MG63 (cell line): ENCODE measurements around the gene VAV3. TPM values are rescaled to one million over a fixed set of nuclear protein-coding genes. Genes with fewer than 3 reads are reported as not detected.

Experiments used
- DNase-seq: peaks from one replicate; pipeline ENCODE4 v3.0.0-alpha.2; 2020
- H3K27me3 ChIP-seq: fragments of 250-450 bp; sonication (Bioruptor Pico); 2 replicates; pipeline ENCODE4 v1.5.1; 2020; ENCODE audit warnings: mild to moderate bottlenecking, moderate library complexity
- H3K36me3 ChIP-seq: fragments of 250-450 bp; sonication (Bioruptor Pico); 2 replicates; pipeline ENCODE4 v1.5.1; 2020; ENCODE audit warnings: mild to moderate bottlenecking, moderate library complexity
- H3K4me3 ChIP-seq: fragments of 250-450 bp; sonication (Bioruptor Pico); 2 replicates; pipeline ENCODE4 v1.5.1; 2020; ENCODE audit warnings: mild to moderate bottlenecking, moderate library complexity
- H3K9me3 ChIP-seq: fragments of 250-450 bp; sonication (Bioruptor Pico); 2 replicates; pipeline ENCODE4 v1.5.1; 2020; ENCODE audit warnings: mild to moderate bottlenecking, moderate library complexity
- total RNA-seq: library from RNA; depleted of rRNA; stranded (reverse); fragments of >200 nt; shearing (Covaris generic); gene quantifications from 2 replicates; pipeline ENCODE4 v1.2.3, GENCODE V29; 2014; ENCODE audit warnings: low replicate concordance

The VAV3 gene
- total RNA-seq, 1 experiment from 2014 or later, result 0.30 TPM

- DNase-seq, result no peak
- H3K9me3 ChIP-seq, result no peaks in the 10 kb centered on the region; the same call in 1 of the 2 replicates
- no peak overlapping the region for H3K4me3 ChIP-seq
These were observed 15.3 kb downstream of the VAV3 start for GRCh38 chr1:107949467-107950253.

GRCh38 chr1:107946794-107947193, 18.2 kb downstream of the VAV3 start:
- no peak overlapping the region for H3K4me3 ChIP-seq
- no peak for DNase-seq
- H3K27me3 ChIP-seq, result no peaks in the 10 kb centered on the region
- H3K9me3 ChIP-seq, result no peaks in the 10 kb centered on the region; the same call in 1 of the 2 replicates
- H3K36me3 ChIP-seq, result no peaks in the 10 kb centered on the region

More at GRCh38 chr1:107949467-107950253, 15.3 kb downstream of the VAV3 start:
- Histone ChIP-seq H3K27me3 (no peaks in the 10 kb centered on the region), H3K36me3 (no peaks in the 10 kb centered on the region)

- DNase-seq, result no peak
- Histone ChIP-seq H3K36me3 (no peaks in the 10 kb centered on the region), H3K27me3 (no peaks in the 10 kb centered on the region), H3K4me3 (no peak overlapping the region), H3K9me3 (no peaks in the 10 kb centered on the region; the same call in 1 of the 2 replicates)
These were observed 21.3 kb downstream of the VAV3 start for GRCh38 chr1:107943694-107944093.

GRCh38 chr1:107942814-107943213, 22.2 kb downstream of the VAV3 start:
- no peaks in the 10 kb centered on the region; the same call in 1 of the 2 replicates for H3K9me3 ChIP-seq
- no peaks in the 10 kb centered on the region for H3K27me3 ChIP-seq
- H3K36me3 ChIP-seq, result no peaks in the 10 kb centered on the region
- no peak overlapping the region for H3K4me3 ChIP-seq
- DNase-seq, result no peak

- H3K4me3 ChIP-seq, result no peak overlapping the region
- DNase-seq, result no peak
- H3K27me3 ChIP-seq, result no peaks in the 10 kb centered on the region
- H3K36me3 ChIP-seq, result no peaks in the 10 kb centered on the region
- H3K9me3 ChIP-seq, result no peaks in the 10 kb centered on the region
These were observed 23.4 kb downstream of the VAV3 start for GRCh38 chr1:107941531-107941930.

- no peaks in the 10 kb centered on the region for H3K36me3 ChIP-seq
- no peaks in the 10 kb centered on the region for H3K27me3 ChIP-seq
- H3K4me3 ChIP-seq, result no peak overlapping the region
- no peaks in the 10 kb centered on the region for H3K9me3 ChIP-seq
- DNase-seq, result no peak
These were observed 23.9 kb downstream of the VAV3 start for GRCh38 chr1:107941123-107941522.

- Histone ChIP-seq H3K4me3 (no peak overlapping the region), H3K9me3 (no peaks in the 10 kb centered on the region), H3K36me3 (no peaks in the 10 kb centered on the region), H3K27me3 (no peaks in the 10 kb centered on the region)
- DNase-seq, result no peak
These were observed 24.3 kb downstream of the VAV3 start for GRCh38 chr1:107940701-107941100.

GRCh38 chr1:107940017-107940577, 24.9 kb downstream of the VAV3 start:
- H3K36me3 ChIP-seq, result no peaks in the 10 kb centered on the region
- DNase-seq, result peak; percentile 25
- no peak overlapping the region for H3K4me3 ChIP-seq
- H3K27me3 ChIP-seq, result no peaks in the 10 kb centered on the region
- H3K9me3 ChIP-seq, result no peaks in the 10 kb centered on the region

GRCh38 chr1:107939256-107939655, 25.7 kb downstream of the VAV3 start:
- Histone ChIP-seq H3K27me3 (no peaks in the 10 kb centered on the region), H3K9me3 (no peaks in the 10 kb centered on the region), H3K4me3 (no peak overlapping the region), H3K36me3 (no peaks in the 10 kb centered on the region)
- no peak for DNase-seq

GRCh38 chr1:107936498-107937481, 28.2 kb downstream of the VAV3 start:
- Histone ChIP-seq H3K36me3 (no peaks in the 10 kb centered on the region), H3K4me3 (no peak overlapping the region), H3K27me3 (no peaks in the 10 kb centered on the region), H3K9me3 (no peaks in the 10 kb centered on the region)
- peak; percentile 97 for DNase-seq

GRCh38 chr1:107935396-107936064, 29.4 kb downstream of the VAV3 start:
- H3K27me3 ChIP-seq, result peaks cover 3% of the 10 kb centered on the region; the same call in 1 of the 2 replicates
- no peak overlapping the region for H3K4me3 ChIP-seq
- H3K9me3 ChIP-seq, result no peaks in the 10 kb centered on the region
- no peak for DNase-seq
- no peaks in the 10 kb centered on the region for H3K36me3 ChIP-seq

GRCh38 chr1:107934578-107934977, 30.4 kb downstream of the VAV3 start:
- Histone ChIP-seq H3K36me3 (no peaks in the 10 kb centered on the region), H3K4me3 (no peak overlapping the region), H3K27me3 (peaks cover 3% of the 10 kb centered on the region), H3K9me3 (no peaks in the 10 kb centered on the region)
- DNase-seq, result no peak

- no peaks in the 10 kb centered on the region for H3K9me3 ChIP-seq
- no peak overlapping the region for H3K4me3 ChIP-seq
- DNase-seq, result no peak
- no peaks in the 10 kb centered on the region for H3K36me3 ChIP-seq
- peaks cover 3% of the 10 kb centered on the region for H3K27me3 ChIP-seq
These were observed 31.2 kb downstream of the VAV3 start for GRCh38 chr1:107933736-107934135.

GRCh38 chr1:107930292-107930691, 34.7 kb downstream of the VAV3 start:
- H3K9me3 ChIP-seq, result no peaks in the 10 kb centered on the region
- no peaks in the 10 kb centered on the region for H3K36me3 ChIP-seq
- H3K27me3 ChIP-seq, result peaks cover 3% of the 10 kb centered on the region
- no peak overlapping the region for H3K4me3 ChIP-seq
- no peak for DNase-seq

GRCh38 chr1:107927820-107928219, 37.2 kb downstream of the VAV3 start:
- no peak for DNase-seq
- no peak overlapping the region for H3K4me3 ChIP-seq
- H3K36me3 ChIP-seq, result no peaks in the 10 kb centered on the region
- H3K27me3 ChIP-seq, result peaks cover 3% of the 10 kb centered on the region
- H3K9me3 ChIP-seq, result no peaks in the 10 kb centered on the region

- no peaks in the 10 kb centered on the region for H3K9me3 ChIP-seq
- DNase-seq, result no peak
These were observed 38.4 kb downstream of the VAV3 start for GRCh38 chr1:107926436-107927080.

More at GRCh38 chr1:107926436-107927080, 38.4 kb downstream of the VAV3 start:
- H3K4me3 ChIP-seq, result no peak overlapping the region
- peaks cover 3% of the 10 kb centered on the region for H3K27me3 ChIP-seq
- H3K36me3 ChIP-seq, result no peaks in the 10 kb centered on the region
